Smooth muscle cell (in vitro differentiated cells): ENCODE measurements around the gene USP34. TPM values are rescaled to one million over a fixed set of nuclear protein-coding genes. Genes with fewer than 3 reads are reported as not detected.
"Not testable (repeated sequence)": the region's sequence is repeated elsewhere in the genome, so short reads cannot be mapped to it uniquely, and the experiment has no call there.

Source experiments
- DNase-seq: peaks from one replicate; lab custom pipeline; 2025; ENCODE audit not compliant: unreplicated experiment; lab: John Stamatoyannopoulos, UW
- H2AFZ ChIP-seq: fragments of 200-600 bp; sonication (generic); 2 replicates; pipeline ENCODE4 v1.6.0; 2016; ENCODE audit warnings: antibody characterized with exemption, low read depth, mild to moderate bottlenecking
- H3F3A ChIP-seq: fragments of 200-600 bp; sonication (generic); 2 replicates; pipeline ENCODE4 v1.6.0; 2017; ENCODE audit warnings: antibody characterized with exemption, low read depth
- H3K27ac ChIP-seq: fragments of 200-600 bp; sonication (generic); 2 replicates; pipeline ENCODE4 v1.5.1; 2016; ENCODE audit warnings: low read depth, mild to moderate bottlenecking
- H3K27me3 ChIP-seq: fragments of 200-600 bp; sonication (generic); 2 replicates; pipeline ENCODE4 v1.6.1; 2016; ENCODE audit warnings: low read depth, mild to moderate bottlenecking
- H3K36me3 ChIP-seq: fragments of 200-600 bp; sonication (generic); 2 replicates; pipeline ENCODE4 v1.5.1; 2016; ENCODE audit warnings: low read depth
- H3K4me1 ChIP-seq: fragments of 200-600 bp; sonication (generic); 2 replicates; pipeline ENCODE4 v1.5.1; 2016; ENCODE audit warnings: low read depth
- H3K4me2 ChIP-seq: fragments of 200-600 bp; sonication (generic); 2 replicates; pipeline ENCODE4 v1.6.0; 2016; ENCODE audit warnings: mild to moderate bottlenecking
- H3K4me3 ChIP-seq: fragments of 200-600 bp; sonication (generic); 2 replicates; pipeline ENCODE4 v1.5.1; 2016; ENCODE audit warnings: mild to moderate bottlenecking
- H3K79me2 ChIP-seq: fragments of 200-600 bp; sonication (generic); 2 replicates; pipeline ENCODE4 v1.6.0; 2016; ENCODE audit warnings: low read depth, mild to moderate bottlenecking
- H3K9ac ChIP-seq: fragments of 200-600 bp; sonication (generic); 2 replicates; pipeline ENCODE4 v1.6.0; 2016; ENCODE audit warnings: low read depth
- H3K9me3 ChIP-seq: fragments of 200-600 bp; sonication (generic); replicated peaks from 2 replicates; pipeline ENCODE4 v1.5.1; 2016; ENCODE audit warnings: low read depth
- H4K20me1 ChIP-seq: fragments of 200-600 bp; sonication (generic); 2 replicates; pipeline ENCODE4 v1.6.0; 2016; ENCODE audit warnings: low read depth
- WGBS: methylation state at CpG from one replicate; pipeline ENCODE4 v1.1.7; 2016; ENCODE audit warnings: low lambda C conversion rate; 5-methylcytosine and 5-hydroxymethylcytosine counted together
- polyA plus RNA-seq: library from polyadenylated mRNA; unstranded; fragments of >200 nt; fragmentation: Nextera tagmentation; extraction: Ambion mirVana; gene quantifications from 2 replicates; pipeline ENCODE4 v1.2.1, GENCODE V29; 2016
- total RNA-seq: library from RNA; depleted of rRNA; stranded (reverse); fragments of >200 nt; gene quantifications from 2 replicates; pipeline ENCODE4 v1.2.3, GENCODE V29; 2014
- TF ChIP-seq, protein P1 (sequence below): fragments of 200-600 bp; sonication (generic); IDR thresholded peaks from 2 replicates; pipeline ENCODE4 v1.5.1; 2017; ENCODE audit warnings: borderline replicate concordance, mild to moderate bottlenecking, antibody characterized with exemption; ENCODE audit not compliant: insufficient read depth, poor library complexity, severe bottlenecking

The USP34 gene
- total and polyA plus RNA-seq, 2 experiments from 2014 or later = 26.4 to 152 TPM

DNA sequence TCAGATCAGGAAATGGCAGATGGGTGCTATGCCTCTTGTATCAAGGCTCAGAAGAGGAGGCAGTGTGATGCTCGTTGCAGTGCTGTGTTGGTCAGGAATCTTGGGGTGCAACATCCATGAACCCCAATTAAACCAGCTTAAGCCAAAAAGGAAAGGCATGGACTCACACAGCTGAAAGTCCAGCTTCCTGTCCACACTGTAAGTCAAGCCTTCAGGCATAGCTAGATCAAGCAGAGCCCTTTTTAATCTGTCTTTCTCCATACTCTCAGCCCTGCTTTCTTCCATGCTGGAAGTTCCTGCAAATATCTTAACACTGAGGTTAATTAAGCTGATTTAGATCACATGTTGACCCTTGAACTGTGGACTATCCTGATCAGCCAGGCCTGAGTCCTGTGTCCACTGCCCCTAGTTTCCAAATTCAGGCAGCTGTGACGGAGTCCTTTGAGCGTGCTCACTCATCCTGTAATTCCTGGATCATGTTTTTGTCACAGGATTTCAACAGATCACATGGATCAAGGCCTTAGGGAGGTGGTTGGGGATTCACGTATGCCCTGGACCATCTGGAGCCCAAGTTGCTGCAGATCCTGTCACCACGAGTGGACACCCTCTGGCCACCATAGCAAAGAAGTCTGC is 313.4 kb downstream of the USP34 start:
- Histone ChIP-seq H3K79me2 (no peaks in the 10 kb centered on the region), H2AFZ (no peak overlapping the region), H3K9ac (no peak overlapping the region), H3K27ac (no peak overlapping the region), H3K4me1 (no peaks in the 10 kb centered on the region), H3K27me3 (no peaks in the 10 kb centered on the region), H4K20me1 (no peaks in the 10 kb centered on the region), H3K4me2 (no peak overlapping the region), H3K36me3 (no peaks in the 10 kb centered on the region), H3K9me3 (no peaks in the 10 kb centered on the region), H3K4me3 (no peak overlapping the region), H3F3A (no peaks in the 10 kb centered on the region)
- TF ChIP-seq, protein P1, sequence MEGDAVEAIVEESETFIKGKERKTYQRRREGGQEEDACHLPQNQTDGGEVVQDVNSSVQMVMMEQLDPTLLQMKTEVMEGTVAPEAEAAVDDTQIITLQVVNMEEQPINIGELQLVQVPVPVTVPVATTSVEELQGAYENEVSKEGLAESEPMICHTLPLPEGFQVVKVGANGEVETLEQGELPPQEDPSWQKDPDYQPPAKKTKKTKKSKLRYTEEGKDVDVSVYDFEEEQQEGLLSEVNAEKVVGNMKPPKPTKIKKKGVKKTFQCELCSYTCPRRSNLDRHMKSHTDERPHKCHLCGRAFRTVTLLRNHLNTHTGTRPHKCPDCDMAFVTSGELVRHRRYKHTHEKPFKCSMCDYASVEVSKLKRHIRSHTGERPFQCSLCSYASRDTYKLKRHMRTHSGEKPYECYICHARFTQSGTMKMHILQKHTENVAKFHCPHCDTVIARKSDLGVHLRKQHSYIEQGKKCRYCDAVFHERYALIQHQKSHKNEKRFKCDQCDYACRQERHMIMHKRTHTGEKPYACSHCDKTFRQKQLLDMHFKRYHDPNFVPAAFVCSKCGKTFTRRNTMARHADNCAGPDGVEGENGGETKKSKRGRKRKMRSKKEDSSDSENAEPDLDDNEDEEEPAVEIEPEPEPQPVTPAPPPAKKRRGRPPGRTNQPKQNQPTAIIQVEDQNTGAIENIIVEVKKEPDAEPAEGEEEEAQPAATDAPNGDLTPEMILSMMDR = no peak
- 96% methylated on average over 5 of the region's 5 CpGs for WGBS
- no peak for DNase-seq

DNA sequence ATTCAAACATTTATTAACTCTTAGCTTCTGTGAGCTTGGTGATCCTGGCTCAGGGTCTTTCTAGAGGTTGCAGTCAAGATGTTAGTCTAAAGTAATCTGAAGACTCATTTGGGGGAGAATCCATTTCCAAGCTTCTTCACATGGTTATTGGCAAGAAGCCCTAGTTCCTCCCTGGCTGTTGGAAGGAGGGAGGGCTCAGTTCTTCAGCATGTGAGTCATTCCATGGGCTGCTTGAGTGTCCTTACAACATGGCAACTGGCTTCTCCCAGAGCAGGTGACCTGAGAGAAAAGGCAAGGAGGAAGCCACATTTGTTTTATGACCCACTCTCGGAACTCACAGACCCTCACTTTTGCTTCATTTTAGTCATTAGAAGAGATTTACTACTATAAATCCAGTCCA is 319.5 kb downstream of the USP34 start:
- Histone ChIP-seq H3F3A (no peaks in the 10 kb centered on the region), H3K36me3 (no peaks in the 10 kb centered on the region), H3K79me2 (no peaks in the 10 kb centered on the region), H4K20me1 (no peaks in the 10 kb centered on the region), H3K4me2 (no peak overlapping the region), H3K27ac (no peak overlapping the region), H3K27me3 (no peaks in the 10 kb centered on the region), H3K9me3 (no peaks in the 10 kb centered on the region), H3K4me1 (no peaks in the 10 kb centered on the region), H3K9ac (no peak overlapping the region), H2AFZ (no peak overlapping the region), H3K4me3 (no peak overlapping the region)
- DNase-seq = no peak
- WGBS = 95% methylated on average over 1 of the region's 1 CpG
- TF ChIP-seq, protein P1 = no peak

- H3F3A ChIP-seq = peaks cover 4% of the 10 kb centered on the region
- H3K9ac ChIP-seq = no peak overlapping the region
- TF ChIP-seq, protein P1 = no peak
- DNase-seq = no peak
- no peak overlapping the region for H3K27ac ChIP-seq
- no peaks in the 10 kb centered on the region for H3K36me3 ChIP-seq
- H3K27me3 ChIP-seq = no peaks in the 10 kb centered on the region
- H2AFZ ChIP-seq = no peak overlapping the region
- peaks cover 5% of the 10 kb centered on the region for H3K4me1 ChIP-seq
- 90% methylated on average over 6 of the region's 6 CpGs for WGBS
- H4K20me1 ChIP-seq = no peaks in the 10 kb centered on the region
- no peak overlapping the region for H3K4me2 ChIP-seq
- H3K9me3 ChIP-seq = no peaks in the 10 kb centered on the region
- H3K79me2 ChIP-seq = no peaks in the 10 kb centered on the region
- no peak overlapping the region for H3K4me3 ChIP-seq
Observed at GRCh38 chr2:61149074-61149473, 321.8 kb downstream of the USP34 start.

DNA sequence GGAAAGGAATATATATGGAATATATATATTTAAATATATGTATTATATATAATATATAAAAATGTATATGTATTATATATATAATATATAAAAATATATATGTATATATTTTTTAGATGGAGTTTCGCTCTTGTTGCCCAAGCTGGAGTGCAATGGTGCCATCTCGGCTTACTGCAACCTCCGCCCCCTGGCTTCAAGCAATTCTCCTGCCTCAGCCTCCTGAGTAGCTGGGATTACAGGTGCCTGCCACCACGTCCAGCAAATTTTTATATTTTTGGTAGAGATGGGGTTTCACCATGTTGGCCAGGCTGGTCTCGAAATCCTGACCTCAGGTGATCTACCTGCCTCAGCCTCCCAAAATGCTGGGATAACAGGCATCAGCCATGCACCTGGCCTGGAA is 322.8 kb downstream of the USP34 start:
- not testable (repeated sequence) for DNase-seq, H3K4me2 ChIP-seq, H3K9me3 ChIP-seq, H2AFZ ChIP-seq, H3K4me1 ChIP-seq, H3K27me3 ChIP-seq, H3F3A ChIP-seq, H3K27ac ChIP-seq, H3K9ac ChIP-seq, H4K20me1 ChIP-seq, H3K79me2 ChIP-seq, H3K4me3 ChIP-seq, H3K36me3 ChIP-seq
- 97% methylated on average over 5 of the region's 5 CpGs for WGBS
